Panc1 (cell line): ENCODE measurements around the gene GNAS-AS1. TPM values are rescaled to one million over a fixed set of nuclear protein-coding genes. Genes with fewer than 3 reads are reported as not detected.

Source experiments
- ATAC-seq: fragments of 200-7000 bp; cut with Tn5 transposase; 2 replicates; pipeline ENCODE4 v1.9.1; 2020; ENCODE audit warnings: mild to moderate bottlenecking, moderate library complexity
- BruUV-seq: library from RNA; stranded (reverse); fragments of 400-500 nt; replicated peaks from 2 replicates; lab custom pipeline; 2021; lab: Mats Ljungman, UMichigan
- CTCF ChIA-PET: fragments of 300-600 bp; sonication (Branson Sonifier 250); formaldehyde crosslinking; loops from one replicate; lab custom pipeline; 2022; ENCODE audit warnings: antibody characterized with exemption; lab: Charles Lee
- POLR2A ChIA-PET: fragments of 300-600 bp; sonication (Branson Sonifier 250); formaldehyde crosslinking; loops from one replicate; lab custom pipeline; 2022; ENCODE audit warnings: antibody characterized with exemption; lab: Charles Lee
- DNase-seq: peaks from one replicate; pipeline ENCODE4 v3.0.0-alpha.2; 2010; ENCODE audit warnings: low read depth, low spot score
- H3K27ac ChIP-seq: 2 replicates; pipeline ENCODE4 v1.5.1; 2011; ENCODE audit warnings: mild to moderate bottlenecking, low read length, inconsistent platforms
- H3K27me3 ChIP-seq: fragments of 200-500 bp; sonication (Bioruptor generic); 2 replicates; pipeline ENCODE4 v1.6.0; 2014; ENCODE audit warnings: low read length, inconsistent platforms; ENCODE audit not compliant: control insufficient read depth, insufficient read depth
- H3K36me3 ChIP-seq: fragments of 200-500 bp; sonication (Bioruptor generic); 2 replicates; pipeline ENCODE4 v1.5.1; 2014; ENCODE audit warnings: inconsistent platforms, mild to moderate bottlenecking, low read length, moderate library complexity; ENCODE audit not compliant: control insufficient read depth, insufficient read depth
- H3K4me1 ChIP-seq: 2 replicates; pipeline ENCODE4 v1.5.1; 2011; ENCODE audit warnings: inconsistent platforms, mild to moderate bottlenecking, low read length, moderate library complexity; ENCODE audit not compliant: control insufficient read depth, insufficient read depth
- H3K4me3 ChIP-seq, 2 experiments: 2 replicates each; pipeline ENCODE4 v1.5.1; 2011 to 2012; ENCODE audit warnings: low read depth in 2 of 2, low read length in 2 of 2, mild to moderate bottlenecking in 2 of 2, inconsistent platforms in 1 of 2, moderate library complexity in 1 of 2
- H3K9me3 ChIP-seq: fragments of 200-500 bp; sonication (Bioruptor generic); 2 replicates; pipeline ENCODE4 v1.5.1; 2014; ENCODE audit warnings: low read depth, mild to moderate bottlenecking, inconsistent platforms, low read length, moderate library complexity; ENCODE audit not compliant: control insufficient read depth, insufficient read depth
- CTCF ChIP-seq: fragments of 450-650 bp; IDR thresholded peaks from 2 replicates; pipeline ENCODE4 v1.5.1; 2017; ENCODE audit warnings: mild to moderate bottlenecking
- POLR2AphosphoS5 ChIP-seq: IDR thresholded peaks from 2 replicates; pipeline ENCODE4 v1.6.1; 2012; ENCODE audit warnings: mild to moderate bottlenecking, low read depth, low read length, moderate library complexity
- REST ChIP-seq, 2 experiments: IDR thresholded peaks; 2 replicates each; pipeline ENCODE4 v1.6.1; 2011 to 2012; ENCODE audit warnings: low read depth in 2 of 2, control low read depth in 1 of 2, low read length in 1 of 2, mild to moderate bottlenecking in 1 of 2, moderate library complexity in 1 of 2; ENCODE audit not compliant: insufficient read depth in 1 of 2
- SIN3A ChIP-seq: IDR thresholded peaks from 2 replicates; pipeline ENCODE4 v1.6.1; 2012; ENCODE audit warnings: low read depth, mild to moderate bottlenecking, low read length, moderate library complexity, borderline replicate concordance; ENCODE audit not compliant: insufficient read depth
- TCF7L2 ChIP-seq: IDR thresholded peaks from 2 replicates; pipeline ENCODE4 v1.6.1; 2011; ENCODE audit warnings: mild to moderate bottlenecking, low read depth, low read length, inconsistent platforms
- in situ Hi-C: cut with HindIII; loops from 2 replicates; pipeline ENCODE4 v1.10.0; 2016; ENCODE audit warnings: low sequenced_read_pairs, low pct_unique_long_range_greater_than_20kb
- intact Hi-C: fragments of 100-400 bp; cut with micrococcal nuclease; formaldehyde crosslinking; loops from one replicate; pipeline ENCODE4 v1.10.0; 2022; ENCODE audit not compliant: unreplicated experiment
- total RNA-seq: library from RNA; stranded (reverse); gene quantifications from one replicate; pipeline ENCODE4 v1.2.1, GENCODE V29; 2021; ENCODE audit not compliant: unreplicated experiment

The GNAS-AS1 gene
- total RNA-seq, 1 experiment from 2014 or later, result not detected

DNA sequence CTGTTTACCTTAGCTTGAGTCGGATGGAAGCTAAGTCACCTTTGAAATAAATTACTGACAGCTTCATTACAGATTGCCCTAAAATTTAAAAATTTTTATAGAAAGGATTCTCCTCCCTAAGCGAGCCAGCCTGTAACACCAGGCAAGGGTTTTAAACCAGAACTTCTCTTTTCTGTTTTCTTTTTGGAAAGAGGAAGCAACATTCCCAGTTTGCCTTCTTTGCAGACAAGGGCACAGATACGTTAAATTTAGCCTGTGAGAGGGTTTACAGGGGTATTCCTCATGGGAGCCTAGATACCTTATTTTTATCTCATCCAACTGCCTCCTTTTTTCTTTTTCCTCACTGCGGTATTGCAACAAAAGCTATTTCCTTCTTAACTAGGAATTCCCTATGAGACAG lies 46.8 kb upstream of the GNAS-AS1 start:
- Histone ChIP-seq H3K27ac (no peak overlapping the region), H3K4me3 (no peak overlapping the region), H3K9me3 (no peaks in the 10 kb centered on the region), H3K4me1 (peaks cover 36% of the 10 kb centered on the region), H3K27me3 (no peaks in the 10 kb centered on the region), H3K36me3 (peaks cover 4% of the 10 kb centered on the region; the same call in 1 of the 2 replicates)
- CTCF ChIA-PET, result no interaction called here
- BruUV-seq, result no TSS peak
- DNase-seq, result no peak
- no peak for TF ChIP-seq CTCF
- no peak for TF ChIP-seq TCF7L2
- no peak for TF ChIP-seq SIN3A
- no peak for TF ChIP-seq REST (IDR thresholded peaks at IDR 0.05; ENCODE audit: insufficient read depth in 1 of 2, low read depth in 2 of 2, low read length in 1 of 2)
- TF ChIP-seq POLR2AphosphoS5, result no peak
- no peak for ATAC-seq
- in situ Hi-C loops, result no loop called here
- intact Hi-C loops, result loop anchor here (10.0 kb wide), 1 partner anchor 87 kb away; the partner anchor contains the start of gene NELFCD
- POLR2A ChIA-PET, result no interaction called here

GRCh38 chr20:58896820-58897219 lies 46.1 kb upstream of the GNAS-AS1 start:
- peaks cover 36% of the 10 kb centered on the region for H3K4me1 ChIP-seq
- no peak overlapping the region for H3K4me3 ChIP-seq
- ATAC-seq (no peak), DNase-seq (no peak)
- no peak overlapping the region for H3K27ac ChIP-seq
- TF ChIP-seq POLR2AphosphoS5 (no peak), CTCF (no peak), REST (IDR thresholded peaks at IDR 0.05; ENCODE audit: insufficient read depth in 1 of 2, low read depth in 2 of 2, low read length in 1 of 2) (no peak), SIN3A (no peak), TCF7L2 (no peak)
- no peaks in the 10 kb centered on the region for H3K27me3 ChIP-seq
- intact Hi-C loops (loop anchor here (10.0 kb wide), 1 partner anchor 88 kb away; the partner anchor contains the start of gene NELFCD), in situ Hi-C loops (no loop called here)
- BruUV-seq, result no TSS peak
- no peaks in the 10 kb centered on the region for H3K9me3 ChIP-seq
- CTCF ChIA-PET, result no interaction called here
- POLR2A ChIA-PET, result no interaction called here
- peaks cover 6% of the 10 kb centered on the region; the same call in 1 of the 2 replicates for H3K36me3 ChIP-seq
